ENCODE measurements around the gene EMILIN2.

Gene EMILIN2

DNA sequence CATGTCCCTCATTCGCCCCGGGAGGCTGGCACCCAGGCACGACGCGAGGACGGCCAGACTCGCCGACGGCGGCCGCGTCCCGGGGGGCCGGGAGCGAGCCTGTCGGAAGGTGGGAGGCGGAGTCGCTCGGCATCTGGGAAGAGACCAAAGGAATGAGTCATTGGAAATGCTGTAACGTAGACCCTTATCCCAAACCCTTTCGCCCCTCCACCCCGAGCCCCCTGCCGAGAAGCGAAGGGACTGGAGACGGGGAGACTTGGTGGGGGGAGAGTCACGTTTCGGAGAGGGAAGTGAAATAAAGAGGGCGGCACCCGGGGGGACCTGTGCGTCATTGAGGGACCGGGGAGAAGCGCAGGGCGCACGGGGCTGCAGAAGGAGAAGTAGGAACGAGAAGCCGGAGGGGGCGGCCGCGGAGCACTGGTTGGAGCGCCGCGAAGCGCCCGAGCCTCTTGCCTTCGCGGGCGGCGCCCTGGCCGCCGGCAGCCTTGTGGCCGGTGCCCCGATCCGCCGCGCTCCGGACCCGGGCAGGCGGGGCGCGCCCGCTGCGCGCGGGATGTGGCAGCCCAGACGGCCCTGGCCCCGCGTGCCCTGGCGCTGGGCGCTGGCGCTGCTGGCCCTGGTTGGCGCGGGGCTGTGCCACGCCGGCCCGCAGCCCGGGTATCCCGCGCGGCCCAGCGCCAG lies at the start of gene EMILIN2:
EMILIN2 (plus strand) TSS at position 371 of the 681 bp plus-strand sequence; CDS start at position 554, 183 bp downstream.
- Histone ChIP-seq H3K9me3 (ENCODE audit: control insufficient read depth, insufficient read depth, low read depth, low read length) (no peaks in the 10 kb centered on the region), H3K4me3 (ENCODE audit: low read depth, low read length) (peak within 1 kb of the TSS; percentile 53), H3K36me3 (ENCODE audit: control insufficient read depth in 2 of 2, insufficient read depth in 1 of 2, low read length in 2 of 2) (no peaks in the 10 kb centered on the region), H3K27ac (ENCODE audit: extremely low read depth, low read depth, low read length) (peak within 1 kb of the TSS; percentile 16; the same call in 1 of the 2 replicates), H3K4me1 (ENCODE audit: control insufficient read depth, insufficient read depth, low read length) (peaks cover 4% of the 10 kb centered on the region; the same call in 1 of the 2 replicates)
- ChIA-PET POLR2A (interaction anchor here (0.8 kb wide), 2 partner anchors 19 to 51 kb away, joined by 3 read pairs; no protein-coding TSS in a partner anchor), CTCF (no interaction called here)
- 0 out of 2 replicates have a peak, but pooled peaks have one; percentile 53 for TF ChIP-seq ZNF561 (tag by site-specific recombination; IDR thresholded peaks at IDR 0.05; ENCODE audit: borderline replicate concordance)
- peak; percentile 85 for TF ChIP-seq ZNF394 (tag by site-specific recombination; IDR thresholded peaks at IDR 0.05; ENCODE audit: borderline replicate concordance)
- peak; percentile 53; the same call in 1 of the 2 replicates for TF ChIP-seq SP3 (tag by site-specific recombination; IDR thresholded peaks at IDR 0.05)
- TF ChIP-seq ZBTB44 (tag by site-specific recombination; IDR thresholded peaks at IDR 0.05): no peak
- TF ChIP-seq ZFHX2 (tag by site-specific recombination; conservative IDR thresholded peaks at IDR 0.05): 0 out of 2 replicates have a peak, but pooled peaks have one; percentile 27
- no peak for TF ChIP-seq ZNF610 (tag by site-specific recombination; IDR thresholded peaks at IDR 0.05; ENCODE audit: borderline replicate concordance)
- TF ChIP-seq GLIS1 (tag by site-specific recombination; IDR thresholded peaks at IDR 0.05): peak; percentile 100
- peak; percentile 97 for TF ChIP-seq HIC1 (tag by site-specific recombination; IDR thresholded peaks at IDR 0.05)
- 0 out of 2 replicates have a peak, but pooled peaks have one; percentile 20 for TF ChIP-seq KLF16 (tag by site-specific recombination; IDR thresholded peaks at IDR 0.05)
- TF ChIP-seq ZBTB26 (tag by site-specific recombination; optimal IDR thresholded peaks at IDR 0.05): peak; percentile 80
- peak; percentile 63 for TF ChIP-seq ZNF629 (tag by site-specific recombination; IDR thresholded peaks at IDR 0.05)
- no peak for TF ChIP-seq ZNF24 (tag by site-specific recombination; IDR thresholded peaks at IDR 0.05)
- TF ChIP-seq ZNF16 (tag by site-specific recombination; IDR thresholded peaks at IDR 0.05; ENCODE audit: low read depth): no peak
- TF ChIP-seq, protein P1, sequence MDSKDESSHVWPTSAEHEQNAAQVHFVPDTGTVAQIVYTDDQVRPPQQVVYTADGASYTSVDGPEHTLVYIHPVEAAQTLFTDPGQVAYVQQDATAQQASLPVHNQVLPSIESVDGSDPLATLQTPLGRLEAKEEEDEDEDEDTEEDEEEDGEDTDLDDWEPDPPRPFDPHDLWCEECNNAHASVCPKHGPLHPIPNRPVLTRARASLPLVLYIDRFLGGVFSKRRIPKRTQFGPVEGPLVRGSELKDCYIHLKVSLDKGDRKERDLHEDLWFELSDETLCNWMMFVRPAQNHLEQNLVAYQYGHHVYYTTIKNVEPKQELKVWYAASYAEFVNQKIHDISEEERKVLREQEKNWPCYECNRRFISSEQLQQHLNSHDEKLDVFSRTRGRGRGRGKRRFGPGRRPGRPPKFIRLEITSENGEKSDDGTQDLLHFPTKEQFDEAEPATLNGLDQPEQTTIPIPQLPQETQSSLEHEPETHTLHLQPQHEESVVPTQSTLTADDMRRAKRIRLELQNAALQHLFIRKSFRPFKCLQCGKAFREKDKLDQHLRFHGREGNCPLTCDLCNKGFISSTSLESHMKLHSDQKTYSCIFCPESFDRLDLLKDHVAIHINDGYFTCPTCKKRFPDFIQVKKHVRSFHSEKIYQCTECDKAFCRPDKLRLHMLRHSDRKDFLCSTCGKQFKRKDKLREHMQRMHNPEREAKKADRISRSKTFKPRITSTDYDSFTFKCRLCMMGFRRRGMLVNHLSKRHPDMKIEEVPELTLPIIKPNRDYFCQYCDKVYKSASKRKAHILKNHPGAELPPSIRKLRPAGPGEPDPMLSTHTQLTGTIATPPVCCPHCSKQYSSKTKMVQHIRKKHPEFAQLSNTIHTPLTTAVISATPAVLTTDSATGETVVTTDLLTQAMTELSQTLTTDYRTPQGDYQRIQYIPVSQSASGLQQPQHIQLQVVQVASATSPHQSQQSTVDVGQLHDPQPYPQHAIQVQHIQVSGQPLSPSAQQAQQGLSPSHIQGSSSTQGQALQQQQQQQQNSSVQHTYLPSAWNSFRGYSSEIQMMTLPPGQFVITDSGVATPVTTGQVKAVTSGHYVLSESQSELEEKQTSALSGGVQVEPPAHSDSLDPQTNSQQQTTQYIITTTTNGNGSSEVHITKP (tag by site-specific recombination; IDR thresholded peaks at IDR 0.05): peak; percentile 89
- TF ChIP-seq ZNF221 (tag by site-specific recombination; IDR thresholded peaks at IDR 0.05; ENCODE audit: borderline replicate concordance): no peak
- peak; percentile 41; the same call in 1 of the 2 replicates for TF ChIP-seq ZBTB17 (tag by site-specific recombination; IDR thresholded peaks at IDR 0.05)
- TF ChIP-seq KLF17 (tag by site-specific recombination; IDR thresholded peaks at IDR 0.05): 0 out of 2 replicates have a peak, but pooled peaks have one; percentile 45
- peak; percentile 86 for TF ChIP-seq PATZ1 (tag by site-specific recombination; IDR thresholded peaks at IDR 0.05)
- no peak for TF ChIP-seq ZNF785 (tag by site-specific recombination; IDR thresholded peaks at IDR 0.05)
- peak; percentile 22; the same call in 1 of the 2 replicates for TF ChIP-seq ZNF449 (tag by site-specific recombination; IDR thresholded peaks at IDR 0.05)

Measured in HEK293 (cell line).